ENCODE results near the gene SMCO3. TPM values are rescaled to one million over a fixed set of nuclear protein-coding genes. Genes with fewer than 3 reads are reported as not detected.

Gene SMCO3
- total RNA-seq, 2 donors from 2014 or later: 2.2 TPM; not detected in 1

GRCh38 chr12:14770496-14771461, 43.2 kb downstream of the SMCO3 start:
- H3K36me3 ChIP-seq: no peaks in the 10 kb centered on the region
- WGBS: 1% methylated on average over 56 of the region's 56 CpGs
- peak; percentile 98 for DNase-seq (ENCODE audit: low spot score)
- H3K27ac ChIP-seq: peak overlapping the region; percentile 86 to 92
- no peaks in the 10 kb centered on the region for H3K4me1 ChIP-seq (replicated peaks)
- TF ChIP-seq POLR2AphosphoS5 (IDR thresholded peaks at IDR 0.05) (peak; percentile 98), POLR2A (IDR thresholded peaks at IDR 0.05) (peak; percentile 90), CTCF (IDR thresholded peaks at IDR 0.05) (peak in 2 of 4 experiments; percentile 4 to 9)
- peak overlapping the region; percentile 73 to 82 for H3K4me3 ChIP-seq
- no peaks in the 10 kb centered on the region for H3K27me3 ChIP-seq (replicated peaks; ENCODE audit: insufficient read depth)
- intact Hi-C loops (cut with DNase I): loop anchor here (2.0 to 10.0 kb wide), 2 partner anchors 514 to 1014 kb away; partner anchors contain the start of gene EPS8
- no peaks in the 10 kb centered on the region for H3K9me3 ChIP-seq

GRCh38 chr12:14769969-14770495, 44.0 kb downstream of the SMCO3 start:
- H3K27ac ChIP-seq: peak overlapping the region; percentile 86 to 92
- H3K36me3 ChIP-seq: no peaks in the 10 kb centered on the region
- H3K27me3 ChIP-seq (replicated peaks; ENCODE audit: insufficient read depth): no peaks in the 10 kb centered on the region
- DNase-seq (ENCODE audit: low spot score): peak; percentile 72
- WGBS: under 1% methylated on average over 35 of the region's 38 CpGs
- H3K4me3 ChIP-seq: peak overlapping the region; percentile 73 to 82
- no peaks in the 10 kb centered on the region for H3K4me1 ChIP-seq (replicated peaks)
- intact Hi-C loops (cut with DNase I): loop anchor here (2.0 to 10.0 kb wide), 2 partner anchors 513 to 1015 kb away; partner anchors contain the start of gene EPS8
- TF ChIP-seq CTCF (IDR thresholded peaks at IDR 0.05): peak; percentile 72 to 91 (median 81)
- TF ChIP-seq POLR2A (IDR thresholded peaks at IDR 0.05): no peak
- peak; percentile 56 for TF ChIP-seq POLR2AphosphoS5 (IDR thresholded peaks at IDR 0.05)
- H3K9me3 ChIP-seq: no peaks in the 10 kb centered on the region

- WGBS: 2% methylated on average over 26 of the region's 26 CpGs
These were observed 44.5 kb downstream of the SMCO3 start for GRCh38 chr12:14769466-14769968.

GRCh38 chr12:14768823-14769405, 45.1 kb downstream of the SMCO3 start:
- H3K9me3 ChIP-seq: no peaks in the 10 kb centered on the region
- H3K27me3 ChIP-seq (replicated peaks; ENCODE audit: insufficient read depth): no peaks in the 10 kb centered on the region
- H3K4me3 ChIP-seq: peak overlapping the region; percentile 73 to 82
- WGBS: 32% methylated on average over 16 of the region's 16 CpGs
- intact Hi-C loops (cut with DNase I): no loop called here
- peak overlapping the region; percentile 86 to 92 for H3K27ac ChIP-seq
- no peak for DNase-seq (ENCODE audit: low spot score)
- no peaks in the 10 kb centered on the region for H3K4me1 ChIP-seq (replicated peaks)
- H3K36me3 ChIP-seq: no peaks in the 10 kb centered on the region
- TF ChIP-seq CTCF (IDR thresholded peaks at IDR 0.05): no peak
- peak; percentile 11 for TF ChIP-seq POLR2AphosphoS5 (IDR thresholded peaks at IDR 0.05)

More at GRCh38 chr12:14769466-14769968, 44.5 kb downstream of the SMCO3 start:
- peak overlapping the region; percentile 73 to 82 for H3K4me3 ChIP-seq
- H3K4me1 ChIP-seq (replicated peaks): no peaks in the 10 kb centered on the region
- intact Hi-C loops (cut with DNase I): no loop called here
- H3K36me3 ChIP-seq: no peaks in the 10 kb centered on the region
- peak; percentile 32 for DNase-seq (ENCODE audit: low spot score)
- no peaks in the 10 kb centered on the region for H3K27me3 ChIP-seq (replicated peaks; ENCODE audit: insufficient read depth)
- TF ChIP-seq CTCF (IDR thresholded peaks at IDR 0.05): no peak
- no peak for TF ChIP-seq POLR2AphosphoS5 (IDR thresholded peaks at IDR 0.05)
- no peak for TF ChIP-seq POLR2A (IDR thresholded peaks at IDR 0.05)
- H3K9me3 ChIP-seq: no peaks in the 10 kb centered on the region
- H3K27ac ChIP-seq: peak overlapping the region; percentile 86 to 92
